ENCODE results near the gene HSD17B2. TPM values are rescaled to one million over a fixed set of nuclear protein-coding genes. Genes with fewer than 3 reads are reported as not detected.
"Not testable (repeated sequence)": the region's sequence is repeated elsewhere in the genome, so short reads cannot be mapped to it uniquely, and the experiment has no call there.

The HSD17B2 gene
- total RNA-seq, 2 donors from 2014 or later = 0.80 to 1.0 TPM

- no peak for DNase-seq (ENCODE audit: low spot score)
- TF ChIP-seq, protein P1, sequence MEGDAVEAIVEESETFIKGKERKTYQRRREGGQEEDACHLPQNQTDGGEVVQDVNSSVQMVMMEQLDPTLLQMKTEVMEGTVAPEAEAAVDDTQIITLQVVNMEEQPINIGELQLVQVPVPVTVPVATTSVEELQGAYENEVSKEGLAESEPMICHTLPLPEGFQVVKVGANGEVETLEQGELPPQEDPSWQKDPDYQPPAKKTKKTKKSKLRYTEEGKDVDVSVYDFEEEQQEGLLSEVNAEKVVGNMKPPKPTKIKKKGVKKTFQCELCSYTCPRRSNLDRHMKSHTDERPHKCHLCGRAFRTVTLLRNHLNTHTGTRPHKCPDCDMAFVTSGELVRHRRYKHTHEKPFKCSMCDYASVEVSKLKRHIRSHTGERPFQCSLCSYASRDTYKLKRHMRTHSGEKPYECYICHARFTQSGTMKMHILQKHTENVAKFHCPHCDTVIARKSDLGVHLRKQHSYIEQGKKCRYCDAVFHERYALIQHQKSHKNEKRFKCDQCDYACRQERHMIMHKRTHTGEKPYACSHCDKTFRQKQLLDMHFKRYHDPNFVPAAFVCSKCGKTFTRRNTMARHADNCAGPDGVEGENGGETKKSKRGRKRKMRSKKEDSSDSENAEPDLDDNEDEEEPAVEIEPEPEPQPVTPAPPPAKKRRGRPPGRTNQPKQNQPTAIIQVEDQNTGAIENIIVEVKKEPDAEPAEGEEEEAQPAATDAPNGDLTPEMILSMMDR (IDR thresholded peaks at IDR 0.05) = no peak
- TF ChIP-seq POLR2A (IDR thresholded peaks at IDR 0.05) = no peak
- no peak for TF ChIP-seq POLR2AphosphoS5 (IDR thresholded peaks at IDR 0.05)
- H3K27me3 ChIP-seq (replicated peaks; ENCODE audit: insufficient read depth) = no peaks in the 10 kb centered on the region
- no peaks in the 10 kb centered on the region for H3K9me3 ChIP-seq
- intact Hi-C loops (cut with DNase I) = no loop called here
- no peak overlapping the region for H3K27ac ChIP-seq
- whole genome bisulfite sequencing = 67% methylated on average over 9 of the region's 9 CpGs
- H3K4me3 ChIP-seq = no peak overlapping the region
- no peaks in the 10 kb centered on the region for H3K4me1 ChIP-seq (replicated peaks)
- H3K36me3 ChIP-seq = no peaks in the 10 kb centered on the region
Observed at GRCh38 chr16:82136956-82137821, 102.1 kb downstream of the HSD17B2 start.

GRCh38 chr16:82137822-82138167 is 102.7 kb downstream of the HSD17B2 start:
- no peak overlapping the region for H3K27ac ChIP-seq
- DNase-seq (ENCODE audit: low spot score) = no peak
- no peak overlapping the region for H3K4me3 ChIP-seq
- intact Hi-C loops (cut with DNase I) = no loop called here
- no peaks in the 10 kb centered on the region for H3K4me1 ChIP-seq (replicated peaks)
- H3K36me3 ChIP-seq = no peaks in the 10 kb centered on the region
- TF ChIP-seq, protein P1 (IDR thresholded peaks at IDR 0.05) = no peak
- no peak for TF ChIP-seq POLR2A (IDR thresholded peaks at IDR 0.05)
- TF ChIP-seq POLR2AphosphoS5 (IDR thresholded peaks at IDR 0.05) = no peak
- H3K9me3 ChIP-seq = no peaks in the 10 kb centered on the region
- WGBS = 46% methylated on average over 3 of the region's 3 CpGs
- H3K27me3 ChIP-seq (replicated peaks; ENCODE audit: insufficient read depth) = no peaks in the 10 kb centered on the region

- Histone ChIP-seq H3K9me3 (no peaks in the 10 kb centered on the region), H3K4me1 (replicated peaks) (no peaks in the 10 kb centered on the region), H3K4me3 (peak overlapping the region; percentile 3 to 12), H3K36me3 (no peaks in the 10 kb centered on the region), H3K27ac (peak overlapping the region in 1 of 2 donors; percentile 4), H3K27me3 (replicated peaks; ENCODE audit: insufficient read depth) (no peaks in the 10 kb centered on the region)
- WGBS = 51% methylated on average over 15 of the region's 15 CpGs
- DNase-seq (ENCODE audit: low spot score) = no peak
- TF ChIP-seq, protein P1 (IDR thresholded peaks at IDR 0.05) = no peak
- TF ChIP-seq POLR2AphosphoS5 (IDR thresholded peaks at IDR 0.05) = no peak
- no peak for TF ChIP-seq POLR2A (IDR thresholded peaks at IDR 0.05)
- intact Hi-C loops (cut with DNase I) = no loop called here
Observed at GRCh38 chr16:82138478-82139285, 103.6 kb downstream of the HSD17B2 start.

- H3K9me3 ChIP-seq; DNase-seq (ENCODE audit: low spot score); H3K4me1 ChIP-seq (replicated peaks); H3K27me3 ChIP-seq (replicated peaks; ENCODE audit: insufficient read depth); intact Hi-C loops (cut with DNase I); H3K36me3 ChIP-seq: not testable (repeated sequence)
- Histone ChIP-seq H3K27ac (peak overlapping the region in 1 of 2 donors; percentile 4), H3K4me3 (peak overlapping the region; percentile 3 to 12)
- 64% methylated on average over 19 of the region's 19 CpGs for WGBS
Observed at GRCh38 chr16:82139286-82139571, 104.2 kb downstream of the HSD17B2 start.

DNA sequence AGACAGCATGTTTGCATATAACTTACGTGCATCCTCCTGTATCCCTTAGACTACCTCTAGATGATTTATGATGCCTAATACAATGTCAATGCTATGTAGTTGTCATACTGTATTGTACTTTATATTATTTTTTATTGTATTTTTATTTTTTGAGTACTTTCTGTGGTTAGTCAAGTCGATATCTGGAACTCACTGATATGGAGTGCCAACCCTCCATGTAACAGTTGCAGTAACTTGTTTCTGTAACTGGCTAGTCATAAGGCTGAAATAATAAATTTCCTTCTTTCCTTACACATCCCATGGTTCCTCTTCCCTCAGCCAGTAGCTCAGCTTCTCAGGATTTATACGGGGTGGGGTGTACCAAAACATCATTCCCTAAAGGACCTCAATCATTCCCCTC is 111.5 kb downstream of the HSD17B2 start:
- TF ChIP-seq POLR2A (IDR thresholded peaks at IDR 0.05) (no peak), POLR2AphosphoS5 (IDR thresholded peaks at IDR 0.05) (no peak)
- TF ChIP-seq, protein P1 (IDR thresholded peaks at IDR 0.05) = no peak
- H3K27ac ChIP-seq = no peak overlapping the region
- no peaks in the 10 kb centered on the region for H3K4me1 ChIP-seq (replicated peaks)
- no peaks in the 10 kb centered on the region for H3K36me3 ChIP-seq
- H3K27me3 ChIP-seq (replicated peaks; ENCODE audit: insufficient read depth) = no peaks in the 10 kb centered on the region
- 64% methylated on average over 3 of the region's 3 CpGs for WGBS
- intact Hi-C loops (cut with DNase I) = no loop called here
- H3K9me3 ChIP-seq = no peaks in the 10 kb centered on the region
- DNase-seq (ENCODE audit: low spot score) = no peak
- H3K4me3 ChIP-seq = no peak overlapping the region
